HL-60 (cell line): Measurements from ENCODE around the gene DOK6.

Source experiments
- DNase-seq, 2 experiments: peaks; one replicate each; pipeline ENCODE4 v3.0.0-alpha.2; 2010 to 2020; ENCODE audit warnings: low read depth in 1 of 2, low spot score in 1 of 2
- H3K27ac ChIP-seq: fragments of 250-450 bp; sonication (Bioruptor Pico); replicated peaks from 2 replicates; pipeline ENCODE4 v1.5.1; 2020; ENCODE audit warnings: mild to moderate bottlenecking, moderate library complexity
- H3K27me3 ChIP-seq: fragments of 250-450 bp; sonication (Bioruptor Pico); 2 replicates; pipeline ENCODE4 v1.5.1; 2021; ENCODE audit warnings: mild to moderate bottlenecking, moderate library complexity; ENCODE audit not compliant: insufficient read depth, poor library complexity, severe bottlenecking
- H3K4me3 ChIP-seq: replicated peaks from 2 replicates; pipeline ENCODE4 v1.5.1; 2011; ENCODE audit warnings: mild to moderate bottlenecking, control low read depth, low read length; ENCODE audit not compliant: insufficient read depth
- GABPA ChIP-seq: IDR thresholded peaks from 2 replicates; pipeline ENCODE4 v1.6.1; 2012; ENCODE audit warnings: low read depth
- POLR2AphosphoS5 ChIP-seq: IDR thresholded peaks from 2 replicates; pipeline ENCODE4 v1.6.1; 2012; ENCODE audit warnings: low read depth
- SPI1 ChIP-seq: IDR thresholded peaks from 2 replicates; pipeline ENCODE4 v1.6.1; 2012; ENCODE audit warnings: low read depth, mild to moderate bottlenecking, borderline replicate concordance
- TF ChIP-seq, protein P1 (sequence below): IDR thresholded peaks from 2 replicates; pipeline ENCODE4 v1.6.1; 2012; ENCODE audit warnings: low read depth; ENCODE audit not compliant: insufficient replicate concordance
- TF ChIP-seq, protein P2 (sequence below): IDR thresholded peaks from one replicate; pipeline ENCODE4 v1.5.1; 2011; ENCODE audit warnings: low read length, control low read depth, inconsistent platforms; ENCODE audit not compliant: insufficient read depth

DOK6 gene

DNA sequence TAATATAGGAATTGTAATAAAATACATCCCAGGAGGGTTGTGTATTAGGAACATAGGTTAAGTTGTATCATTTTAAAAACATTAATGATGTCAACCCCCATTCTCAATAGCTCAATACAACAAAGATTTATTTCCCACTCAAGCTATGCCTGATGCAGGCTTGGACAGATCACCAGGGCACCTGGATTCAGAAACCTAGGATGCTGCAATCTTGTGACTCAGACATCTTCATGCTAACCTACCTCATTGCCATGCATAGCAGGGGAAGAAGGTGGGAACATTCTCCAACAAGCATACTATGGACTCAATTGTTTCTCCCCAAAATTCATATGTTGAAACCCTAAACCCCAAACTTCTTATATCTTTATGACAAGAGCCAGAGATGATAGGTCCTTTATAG lies 302.8 kb downstream of the DOK6 start:
- DNase-seq, result no peak
- no peak overlapping the region for H3K27ac ChIP-seq
- no peaks in the 10 kb centered on the region for H3K27me3 ChIP-seq
- H3K4me3 ChIP-seq, result no peak overlapping the region
- TF ChIP-seq POLR2AphosphoS5 (no peak), SPI1 (no peak), GABPA (no peak)
- TF ChIP-seq, protein P1, sequence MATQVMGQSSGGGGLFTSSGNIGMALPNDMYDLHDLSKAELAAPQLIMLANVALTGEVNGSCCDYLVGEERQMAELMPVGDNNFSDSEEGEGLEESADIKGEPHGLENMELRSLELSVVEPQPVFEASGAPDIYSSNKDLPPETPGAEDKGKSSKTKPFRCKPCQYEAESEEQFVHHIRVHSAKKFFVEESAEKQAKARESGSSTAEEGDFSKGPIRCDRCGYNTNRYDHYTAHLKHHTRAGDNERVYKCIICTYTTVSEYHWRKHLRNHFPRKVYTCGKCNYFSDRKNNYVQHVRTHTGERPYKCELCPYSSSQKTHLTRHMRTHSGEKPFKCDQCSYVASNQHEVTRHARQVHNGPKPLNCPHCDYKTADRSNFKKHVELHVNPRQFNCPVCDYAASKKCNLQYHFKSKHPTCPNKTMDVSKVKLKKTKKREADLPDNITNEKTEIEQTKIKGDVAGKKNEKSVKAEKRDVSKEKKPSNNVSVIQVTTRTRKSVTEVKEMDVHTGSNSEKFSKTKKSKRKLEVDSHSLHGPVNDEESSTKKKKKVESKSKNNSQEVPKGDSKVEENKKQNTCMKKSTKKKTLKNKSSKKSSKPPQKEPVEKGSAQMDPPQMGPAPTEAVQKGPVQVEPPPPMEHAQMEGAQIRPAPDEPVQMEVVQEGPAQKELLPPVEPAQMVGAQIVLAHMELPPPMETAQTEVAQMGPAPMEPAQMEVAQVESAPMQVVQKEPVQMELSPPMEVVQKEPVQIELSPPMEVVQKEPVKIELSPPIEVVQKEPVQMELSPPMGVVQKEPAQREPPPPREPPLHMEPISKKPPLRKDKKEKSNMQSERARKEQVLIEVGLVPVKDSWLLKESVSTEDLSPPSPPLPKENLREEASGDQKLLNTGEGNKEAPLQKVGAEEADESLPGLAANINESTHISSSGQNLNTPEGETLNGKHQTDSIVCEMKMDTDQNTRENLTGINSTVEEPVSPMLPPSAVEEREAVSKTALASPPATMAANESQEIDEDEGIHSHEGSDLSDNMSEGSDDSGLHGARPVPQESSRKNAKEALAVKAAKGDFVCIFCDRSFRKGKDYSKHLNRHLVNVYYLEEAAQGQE, result no peak
- TF ChIP-seq, protein P2, sequence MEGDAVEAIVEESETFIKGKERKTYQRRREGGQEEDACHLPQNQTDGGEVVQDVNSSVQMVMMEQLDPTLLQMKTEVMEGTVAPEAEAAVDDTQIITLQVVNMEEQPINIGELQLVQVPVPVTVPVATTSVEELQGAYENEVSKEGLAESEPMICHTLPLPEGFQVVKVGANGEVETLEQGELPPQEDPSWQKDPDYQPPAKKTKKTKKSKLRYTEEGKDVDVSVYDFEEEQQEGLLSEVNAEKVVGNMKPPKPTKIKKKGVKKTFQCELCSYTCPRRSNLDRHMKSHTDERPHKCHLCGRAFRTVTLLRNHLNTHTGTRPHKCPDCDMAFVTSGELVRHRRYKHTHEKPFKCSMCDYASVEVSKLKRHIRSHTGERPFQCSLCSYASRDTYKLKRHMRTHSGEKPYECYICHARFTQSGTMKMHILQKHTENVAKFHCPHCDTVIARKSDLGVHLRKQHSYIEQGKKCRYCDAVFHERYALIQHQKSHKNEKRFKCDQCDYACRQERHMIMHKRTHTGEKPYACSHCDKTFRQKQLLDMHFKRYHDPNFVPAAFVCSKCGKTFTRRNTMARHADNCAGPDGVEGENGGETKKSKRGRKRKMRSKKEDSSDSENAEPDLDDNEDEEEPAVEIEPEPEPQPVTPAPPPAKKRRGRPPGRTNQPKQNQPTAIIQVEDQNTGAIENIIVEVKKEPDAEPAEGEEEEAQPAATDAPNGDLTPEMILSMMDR, result no peak

DNA sequence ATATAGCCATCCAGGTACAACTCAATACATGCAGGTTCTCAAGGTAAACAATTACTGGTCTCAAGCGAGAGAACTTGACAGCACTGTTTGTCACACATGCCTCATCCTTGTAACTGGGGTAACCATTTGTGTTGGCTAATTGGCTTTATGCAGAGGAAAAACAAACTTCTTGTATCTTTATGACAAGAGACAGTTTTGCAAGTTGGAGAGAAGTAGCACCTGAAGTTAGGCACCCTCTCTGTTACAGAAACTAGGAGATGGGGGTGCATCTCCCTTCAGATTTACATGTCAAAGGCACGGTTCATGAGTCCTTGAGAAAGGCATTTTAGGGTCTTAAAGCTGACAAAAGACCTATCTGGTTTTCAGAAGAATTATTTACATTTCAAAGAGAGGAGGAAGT lies 305.3 kb downstream of the DOK6 start:
- DNase-seq, result no peak

DNA sequence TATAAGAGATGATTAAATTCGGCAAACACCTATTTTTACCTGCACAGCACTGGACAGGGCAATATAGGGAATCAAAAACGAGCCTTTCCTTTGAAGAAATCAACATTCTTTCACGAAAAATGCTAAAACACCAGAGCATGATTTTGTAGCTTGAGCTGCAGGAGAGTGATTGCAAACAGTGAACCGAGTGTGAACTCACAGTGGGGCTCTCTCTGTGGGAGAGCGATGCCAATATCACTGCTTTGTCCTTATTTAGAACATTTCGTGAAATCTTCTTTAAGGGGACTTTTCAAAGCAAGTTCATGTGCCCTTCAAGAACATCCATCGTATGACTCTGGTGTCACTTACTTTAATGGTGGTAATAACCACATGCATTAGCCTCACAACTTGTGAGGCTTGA lies 308.2 kb downstream of the DOK6 start:
- no peak for DNase-seq
- Histone ChIP-seq H3K27ac (no peak overlapping the region), H3K27me3 (no peaks in the 10 kb centered on the region), H3K4me3 (no peak overlapping the region)
- TF ChIP-seq, protein P2, result no peak
- no peak for TF ChIP-seq POLR2AphosphoS5
- TF ChIP-seq SPI1, result no peak
- TF ChIP-seq GABPA, result no peak
- TF ChIP-seq, protein P1, result no peak

More for the DNA sequence above, 305.3 kb downstream of the DOK6 start:
- H3K27me3 ChIP-seq, result no peaks in the 10 kb centered on the region
- no peak overlapping the region for H3K27ac ChIP-seq
- no peak overlapping the region for H3K4me3 ChIP-seq
- TF ChIP-seq SPI1 (no peak), POLR2AphosphoS5 (no peak), GABPA (no peak)
- TF ChIP-seq, protein P2, result no peak
- TF ChIP-seq, protein P1, result no peak
